ENCODE measurements around the gene TSSK6. TPM values are rescaled to one million over a fixed set of nuclear protein-coding genes. Genes with fewer than 3 reads are reported as not detected.

TSSK6 gene
- total and polyA plus RNA-seq, 10 of the 15 experiments (the other 5 are each of a cell fraction or from before 2014, with no cell fraction given) = 0.06 to 3.6 (median 0.98) TPM; not detected in 2

- H3K4me1 ChIP-seq (ENCODE audit: control insufficient read depth, insufficient read depth, low read length) = peaks cover 34% of the 10 kb centered on the region
- H3K9ac ChIP-seq (ENCODE audit: control insufficient read depth, insufficient read depth, low read length) = no peak overlapping the region
- H4K20me1 ChIP-seq (ENCODE audit: control insufficient read depth, insufficient read depth) = no peaks in the 10 kb centered on the region
- ChIA-PET POLR2A (no interaction called here), CTCF (interaction anchor here (0.7 kb wide), 1 partner anchor 117 kb away, joined by 3 read pairs; no protein-coding TSS in a partner anchor), RAD21 (ENCODE audit: unreplicated experiment) (no interaction called here), SMC1A (ENCODE audit: uncharacterized antibody, unreplicated experiment) (no interaction called here)
- intact Hi-C loops (cut with micrococcal nuclease; ENCODE audit: unreplicated experiment) = no loop called here
- H2AFZ ChIP-seq (ENCODE audit: control insufficient read depth, low read depth, low read length) = no peak overlapping the region
- 95% methylated on average over 9 of the region's 9 CpGs for WGBS (ENCODE audit: insufficient coverage, insufficient replicate concordance, low lambda C conversion rate, missing lambda C conversion rate)
- TF ChIP-seq SIX5 (IDR thresholded peaks at IDR 0.05; ENCODE audit: low read depth, low read length, severe bottlenecking) (no peak), MLLT1 (IDR thresholded peaks at IDR 0.05) (peak; percentile 60; the same call in 1 of the 2 replicates), CBFB (IDR thresholded peaks at IDR 0.05; ENCODE audit: low read depth) (no peak), FOS (IDR thresholded peaks at IDR 0.05; ENCODE audit: borderline replicate concordance, extremely low read depth, insufficient read length) (no peak), CEBPZ (IDR thresholded peaks at IDR 0.05; ENCODE audit: low read depth, low read length) (no peak), WRNIP1 (IDR thresholded peaks at IDR 0.05; ENCODE audit: borderline replicate concordance, low read depth, low read length) (no peak), ZBTB4 (CRISPR knock-in tag; IDR thresholded peaks at IDR 0.05) (no peak)
- peaks cover 3 to 23% of the 10 kb centered on the region in 2 experiments; a peak in 3 of 4 replicates for H3K36me3 ChIP-seq (ENCODE audit: control insufficient read depth in 2 of 2, insufficient read depth in 2 of 2, low read length in 1 of 2)
- peaks cover 24% of the 10 kb centered on the region for H3K79me2 ChIP-seq (ENCODE audit: control insufficient read depth, insufficient read depth, low read length)
- H3K27ac ChIP-seq (ENCODE audit: control insufficient read depth, insufficient read depth) = no peak overlapping the region
- in situ Hi-C loops (cut with MboI) = loop anchor here (5.0 to 25.0 kb wide), 7 partner anchors 115 to 1510 kb away; partner anchors contain the start of genes GMIP, ZNF66 and ZNF737
- FAIRE-seq (no peak), ATAC-seq (no peak), DNase-seq (ENCODE audit: low read depth, low spot score) (no peak)
- H3K9me3 ChIP-seq (replicated peaks; ENCODE audit: control insufficient read depth, insufficient read depth, low read length) = no peaks in the 10 kb centered on the region
- H3K4me2 ChIP-seq (ENCODE audit: control insufficient read depth, insufficient read depth) = no peak overlapping the region
- no peaks in the 10 kb centered on the region for H3K27me3 ChIP-seq (replicated peaks in 1 of 2; ENCODE audit: control insufficient read depth in 2 of 2, insufficient read depth in 2 of 2, low read length in 1 of 2)
- no TSS peak for BruUV-seq (replicated peaks)
- H3K4me3 ChIP-seq = no peak overlapping the region
Measured at GRCh38 chr19:19527371-19527656, 12.0 kb upstream of the TSSK6 start.

Data from GM12878 (cell line).